Measurements from ENCODE around the gene FADS3. TPM values are rescaled to one million over a fixed set of nuclear protein-coding genes. Genes with fewer than 3 reads are reported as not detected.

FADS3 gene
- total and polyA plus RNA-seq, 3 donors from 2014 or later, result 20.5 to 88.5 (median 50.6) TPM

GRCh38 chr11:61879152-61879551 lies 12.2 kb downstream of the FADS3 start:
- no peaks in the 10 kb centered on the region for H3K27me3 ChIP-seq
- intact Hi-C loops (cut with DNase I; ENCODE audit: low total_unique reads), result no loop called here
- WGBS, 2 donors, result 89 to 93% methylated on average over 1 to 7 of the region's 7 CpGs
- H3K36me3 ChIP-seq (ENCODE audit: low read depth, missing control alignments), result no peaks in the 10 kb centered on the region
- no peaks in the 10 kb centered on the region for H3K9me3 ChIP-seq
- H3K4me1 ChIP-seq, result peaks cover 3% of the 10 kb centered on the region
- H3K4me3 ChIP-seq, result no peak overlapping the region
- no peak overlapping the region for H3K27ac ChIP-seq
- no peak for TF ChIP-seq CTCF (IDR thresholded peaks at IDR 0.05)
- no peak for TF ChIP-seq POLR2A (IDR thresholded peaks at IDR 0.05)
- no peak for DNase-seq

- no peak for TF ChIP-seq CTCF (IDR thresholded peaks at IDR 0.05)
- no peak for TF ChIP-seq POLR2A (IDR thresholded peaks at IDR 0.05)
- no peak overlapping the region for H3K27ac ChIP-seq
- H3K4me3 ChIP-seq, result no peak overlapping the region
- H3K9me3 ChIP-seq, result no peaks in the 10 kb centered on the region
- no peaks in the 10 kb centered on the region for H3K36me3 ChIP-seq (ENCODE audit: low read depth, missing control alignments)
- peaks cover 17% of the 10 kb centered on the region for H3K4me1 ChIP-seq
- 95 to 100% methylated on average over 2 to 14 of the region's 14 CpGs for WGBS, 2 donors
- no peaks in the 10 kb centered on the region for H3K27me3 ChIP-seq
- DNase-seq, result no peak
- intact Hi-C loops (cut with DNase I; ENCODE audit: low total_unique reads), result no loop called here
These were observed 15.6 kb downstream of the FADS3 start for GRCh38 chr11:61875698-61876097.

GRCh38 chr11:61874853-61875252 lies 16.5 kb downstream of the FADS3 start:
- Histone ChIP-seq H3K36me3 (ENCODE audit: low read depth, missing control alignments) (no peaks in the 10 kb centered on the region), H3K9me3 (no peaks in the 10 kb centered on the region), H3K4me1 (peaks cover 20% of the 10 kb centered on the region), H3K4me3 (no peak overlapping the region), H3K27ac (no peak overlapping the region), H3K27me3 (no peaks in the 10 kb centered on the region)
- no peak for DNase-seq
- WGBS, 2 donors, result 70 to 74% methylated on average over 3 of the region's 3 CpGs
- TF ChIP-seq CTCF (IDR thresholded peaks at IDR 0.05), result no peak
- TF ChIP-seq POLR2A (IDR thresholded peaks at IDR 0.05), result no peak
- intact Hi-C loops (cut with DNase I; ENCODE audit: low total_unique reads), result no loop called here

- peak; percentile 72 for DNase-seq
- H3K4me3 ChIP-seq, result no peak overlapping the region
These were observed 17.0 kb downstream of the FADS3 start for GRCh38 chr11:61874377-61874809.

More at GRCh38 chr11:61874377-61874809, 17.0 kb downstream of the FADS3 start:
- H3K27ac ChIP-seq, result no peak overlapping the region
- intact Hi-C loops (cut with DNase I; ENCODE audit: low total_unique reads), result no loop called here
- H3K27me3 ChIP-seq, result no peaks in the 10 kb centered on the region
- no peaks in the 10 kb centered on the region for H3K36me3 ChIP-seq (ENCODE audit: low read depth, missing control alignments)
- H3K9me3 ChIP-seq, result no peaks in the 10 kb centered on the region
- H3K4me1 ChIP-seq, result peaks cover 24% of the 10 kb centered on the region
- 74 to 86% methylated on average over 12 of the region's 12 CpGs for WGBS, 2 donors
- TF ChIP-seq POLR2A (IDR thresholded peaks at IDR 0.05) (no peak), CTCF (IDR thresholded peaks at IDR 0.05) (no peak)

All from testis (tissue), 3 donors.